SK-N-SH (cell line): ENCODE results near the gene COL26A1. TPM values are rescaled to one million over a fixed set of nuclear protein-coding genes. Genes with fewer than 3 reads are reported as not detected.
A peak's percentile ranks its signal among the peaks of the same experiment; 100 is the strongest.

ENCODE experiments used
- CTCF ChIA-PET: fragments of 300-600, 350-600 bp; formaldehyde crosslinking; extraction: SDS; loops from one replicate; lab custom pipeline; 2021; lab: Yijun Ruan, JAX
- POLR2A ChIA-PET: fragments of 350-600 bp; sonication (Branson Sonifier 250); formaldehyde crosslinking; extraction: SDS; loops from one replicate; lab custom pipeline; 2020; ENCODE audit warnings: antibody characterized with exemption, inconsistent platforms; lab: Yijun Ruan, JAX
- DNase-seq: peaks from one replicate; pipeline ENCODE4 v3.0.0; 2012
- H2AFZ ChIP-seq: fragments of 200-600 bp; sonication (generic); 2 replicates; pipeline ENCODE4 v1.8.1; 2016; ENCODE audit warnings: antibody characterized with exemption, mild to moderate bottlenecking, low read depth
- H3F3A ChIP-seq: fragments of 200-600 bp; sonication (generic); replicated peaks from 2 replicates; pipeline ENCODE3; 2016; ENCODE audit warnings: antibody characterized with exemption, mild to moderate bottlenecking; ENCODE audit not compliant: insufficient read depth
- H3K27ac ChIP-seq, 2 experiments: fragments of 200-500 bp in 1 of 2; fragments of 200-600 bp in 1 of 2; sonication (Bioruptor generic) in 1 of 2; sonication (generic), shearing (Covaris generic) in 1 of 2; 2 replicates each; pipeline versions ENCODE4 v1.5.1 to v1.6.1; 2014 to 2016; ENCODE audit warnings: low read depth in 2 of 2, inconsistent platforms in 1 of 2, low read length in 1 of 2, mild to moderate bottlenecking in 1 of 2, mixed read lengths in 1 of 2
- H3K27me3 ChIP-seq: fragments of 200-600 bp; sonication (generic), shearing (Covaris generic); 2 replicates; pipeline ENCODE4 v1.6.1; 2016; ENCODE audit warnings: mixed run types; ENCODE audit not compliant: insufficient read depth
- H3K36me3 ChIP-seq, 2 experiments: fragments of 200-500 bp in 1 of 2; fragments of 200-600 bp in 1 of 2; sonication (Bioruptor generic) in 1 of 2; sonication (generic) in 1 of 2; replicated peaks in 1 of 2; 2 replicates each; pipeline versions ENCODE3 to v1.5.1; 2014 to 2016; ENCODE audit warnings: low read length in 1 of 2, mild to moderate bottlenecking in 1 of 2; ENCODE audit not compliant: insufficient read depth in 2 of 2, control insufficient read depth in 1 of 2
- H3K4me1 ChIP-seq, 2 experiments: fragments of 200-500 bp in 1 of 2; fragments of 200-600 bp in 1 of 2; sonication (Bioruptor generic) in 1 of 2; sonication (generic), shearing (Covaris generic) in 1 of 2; 2 replicates each; pipeline versions ENCODE4 v1.5.1 to v1.6.1; 2014 to 2016; ENCODE audit warnings: low read depth in 1 of 2, low read length in 1 of 2, mixed run types in 1 of 2; ENCODE audit not compliant: insufficient read depth in 2 of 2, control insufficient read depth in 1 of 2
- H3K4me2 ChIP-seq: fragments of 200-600 bp; sonication (generic), shearing (Covaris generic); 2 replicates; pipeline ENCODE4 v1.6.1; 2017; ENCODE audit warnings: mixed run types
- H3K4me3 ChIP-seq, 2 experiments: fragments of 200-500 bp in 1 of 2; fragments of 200-600 bp in 1 of 2; sonication (Bioruptor generic) in 1 of 2; sonication (generic), shearing (Covaris generic) in 1 of 2; 2 replicates each; pipeline versions ENCODE4 v1.5.1 to v1.8.1; 2014 to 2016; ENCODE audit warnings: low read depth in 2 of 2, inconsistent platforms in 1 of 2, low read length in 1 of 2, mild to moderate bottlenecking in 1 of 2, mixed read lengths in 1 of 2, moderate library complexity in 1 of 2
- H3K79me2 ChIP-seq: fragments of 200-600 bp; sonication (generic); 2 replicates; pipeline ENCODE4 v1.8.1; 2017; ENCODE audit warnings: mild to moderate bottlenecking; ENCODE audit not compliant: insufficient read depth
- H3K9ac ChIP-seq: fragments of 200-600 bp; sonication (generic); 2 replicates; pipeline ENCODE4 v1.6.1; 2017; ENCODE audit warnings: mixed run types
- H3K9me2 ChIP-seq: fragments of 200-600 bp; sonication (generic); 2 replicates; pipeline ENCODE4 v1.6.1; 2017; ENCODE audit warnings: mixed run types
- H3K9me3 ChIP-seq: fragments of 200-600 bp; sonication (generic); 2 replicates; pipeline ENCODE4 v1.6.1; 2017; ENCODE audit warnings: mixed run types, mild to moderate bottlenecking, moderate library complexity
- H4K20me1 ChIP-seq: fragments of 200-600 bp; sonication (generic); 2 replicates; pipeline ENCODE4 v1.6.1; 2017; ENCODE audit warnings: mild to moderate bottlenecking, mixed run types; ENCODE audit not compliant: insufficient read depth
- ELF1 ChIP-seq: IDR thresholded peaks from 2 replicates; pipeline ENCODE4 v1.4.0; 2012
- EP300 ChIP-seq, 2 experiments: IDR thresholded peaks; 2 replicates each; pipeline versions ENCODE4 v1.4.0 to v1.6.1; 2012; ENCODE audit warnings: borderline replicate concordance in 1 of 2, low read depth in 1 of 2, low read length in 1 of 2
- EZH2phosphoT487 ChIP-seq: fragments of 200-600 bp; sonication (generic); IDR thresholded peaks from 2 replicates; pipeline ENCODE4 v1.6.1; 2017; ENCODE audit warnings: low read depth, mixed run types, mild to moderate bottlenecking, antibody characterized with exemption, moderate library complexity, borderline replicate concordance
- FOSL2 ChIP-seq: IDR thresholded peaks from 2 replicates; pipeline ENCODE4 v1.4.0; 2012; ENCODE audit warnings: low read depth, mild to moderate bottlenecking, moderate library complexity, borderline replicate concordance
- FOXJ3 ChIP-seq: sonication (generic); formaldehyde crosslinking; IDR thresholded peaks from 2 replicates; pipeline ENCODE4 v1.5.1; 2020; ENCODE audit warnings: mild to moderate bottlenecking, missing genetic modification reagents
- FOXM1 ChIP-seq: IDR thresholded peaks from 2 replicates; pipeline ENCODE4 v1.4.0; 2012; ENCODE audit warnings: low read depth, mild to moderate bottlenecking
- GATA2 ChIP-seq: sonication (generic); formaldehyde crosslinking; IDR thresholded peaks from 2 replicates; pipeline ENCODE4 v1.5.0; 2020; ENCODE audit warnings: mild to moderate bottlenecking, missing genetic modification reagents
- JUND ChIP-seq: IDR thresholded peaks from 2 replicates; pipeline ENCODE4 v1.4.0; 2012
- MXI1 ChIP-seq: IDR thresholded peaks from 2 replicates; pipeline ENCODE4 v1.6.1; 2012; ENCODE audit warnings: mild to moderate bottlenecking, low read depth, low read length, improper control_type of control experiment
- PBX3 ChIP-seq: IDR thresholded peaks from 2 replicates; pipeline ENCODE4; 2012
- POLR2AphosphoS5 ChIP-seq: IDR thresholded peaks from 2 replicates; pipeline ENCODE4 v1.6.1; 2012; ENCODE audit warnings: low read depth, low read length
- RAD21 ChIP-seq: IDR thresholded peaks from 2 replicates; pipeline ENCODE4 v1.6.1; 2012; ENCODE audit warnings: mild to moderate bottlenecking, low read length
- REST ChIP-seq: IDR thresholded peaks from 2 replicates; pipeline ENCODE4 v1.6.1; 2012; ENCODE audit warnings: mild to moderate bottlenecking, low read depth, low read length, moderate library complexity
- USF2 ChIP-seq: fragments of 150-350 bp; IDR thresholded peaks from 2 replicates; pipeline ENCODE4 v1.6.1; 2017; ENCODE audit warnings: antibody characterized with exemption, low read length, low read depth, borderline replicate concordance
- YY1 ChIP-seq: IDR thresholded peaks from 2 replicates; pipeline ENCODE4 v1.4.0; 2012; ENCODE audit warnings: low read depth, mild to moderate bottlenecking
- ZBTB33 ChIP-seq: IDR thresholded peaks from 2 replicates; pipeline ENCODE4 v1.4.0; 2012; ENCODE audit warnings: low read depth, borderline replicate concordance
- WGBS: methylation state at CpG from one replicate; pipeline ENCODE4 v1.1.6; 2017; ENCODE audit warnings: low lambda C conversion rate; 5-methylcytosine and 5-hydroxymethylcytosine counted together
- polyA plus RNA-seq, 3 experiments: library from polyadenylated mRNA; depleted of rRNA; stranded (reverse); fragments of >200 nt; gene quantifications; 2 replicates each; pipeline ENCODE4 v1.2.3, GENCODE V29; 2012

Gene COL26A1
- polyA plus RNA-seq, 1 of the 3 experiments (the other 2 are of a cell fraction) = 0.05 TPM

- peak; percentile 8 for DNase-seq
- H3K4me1 ChIP-seq = peaks cover 0 to 18% of the 10 kb centered on the region in 2 experiments; a peak in 1 of 4 replicates
- no peak overlapping the region for H3K9ac ChIP-seq
- CTCF ChIA-PET = interaction anchor here (0.9 to 1.7 kb wide), 2 partner anchors 21 to 53 kb away, joined by 3 to 4 read pairs; no protein-coding TSS in a partner anchor
- H3K9me2 ChIP-seq = no peaks in the 10 kb centered on the region
- H3F3A ChIP-seq = no peaks in the 10 kb centered on the region
- TF ChIP-seq GATA2 (CRISPR knock-in tag) = no peak
- no peak for TF ChIP-seq RAD21
- no peak for TF ChIP-seq POLR2AphosphoS5
- no peak for TF ChIP-seq EP300 (IDR thresholded peaks at IDR 0.05; ENCODE audit: borderline replicate concordance in 1 of 2, low read depth in 1 of 2, low read length in 1 of 2)
- no peak for TF ChIP-seq REST
- TF ChIP-seq YY1 = no peak
- TF ChIP-seq MXI1 = no peak
- TF ChIP-seq ZBTB33 = no peak
- TF ChIP-seq PBX3 = no peak
- no peak for TF ChIP-seq JUND
- TF ChIP-seq FOXM1 = no peak
- no peak for TF ChIP-seq FOSL2
- no peak for TF ChIP-seq EZH2phosphoT487
- TF ChIP-seq ELF1 = no peak
- no peak for TF ChIP-seq FOXJ3
- TF ChIP-seq USF2 = no peak
- H3K4me2 ChIP-seq = no peak overlapping the region
- H3K27ac ChIP-seq = no peak overlapping the region
- H2AFZ ChIP-seq = no peak overlapping the region
- no peaks in the 10 kb centered on the region for H3K79me2 ChIP-seq
- H3K27me3 ChIP-seq = peaks cover 5% of the 10 kb centered on the region; the same call in 1 of the 2 replicates
- no peaks in the 10 kb centered on the region for H3K9me3 ChIP-seq
- POLR2A ChIA-PET = interaction anchor here (0.7 kb wide), 1 partner anchor 214 kb away, joined by 3 read pairs; no protein-coding TSS in a partner anchor
- no peak overlapping the region for H3K4me3 ChIP-seq
- no peaks in the 10 kb centered on the region for H3K36me3 ChIP-seq
- H4K20me1 ChIP-seq = no peaks in the 10 kb centered on the region
- 86% methylated on average over 1 of the region's 1 CpG for WGBS
These were observed 232.6 kb downstream of the COL26A1 start for GRCh38 chr7:101595246-101595645.
